ENCODE measurements around the gene DGLUCY.

DNA sequence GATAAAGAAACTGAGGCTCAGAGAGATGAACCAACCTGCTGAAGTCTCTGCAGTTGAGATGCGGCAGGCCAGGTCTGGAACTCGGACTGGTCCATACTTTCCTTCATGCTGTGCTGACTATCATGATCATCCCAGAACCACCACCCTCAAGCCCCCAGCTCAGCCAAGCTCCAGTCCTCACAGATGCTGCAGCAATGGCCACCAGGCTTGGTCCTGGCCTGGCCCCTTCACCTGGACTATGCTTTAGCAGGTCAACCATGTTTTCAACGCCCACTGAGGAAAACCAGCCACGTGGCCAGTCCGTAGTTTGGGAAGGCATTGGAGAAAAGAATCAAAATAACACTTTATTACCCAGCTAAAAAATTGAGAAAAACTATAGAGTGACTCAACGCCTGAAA is 129.2 kb downstream of the DGLUCY start:
- TF ChIP-seq CTCF (conservative IDR thresholded peaks at IDR 0.05) (no peak), ZFX (IDR thresholded peaks at IDR 0.05) (no peak)
